Muscle of leg (tissue), 11 donors: ENCODE measurements around the gene NEIL3. TPM values are rescaled to one million over a fixed set of nuclear protein-coding genes. Genes with fewer than 3 reads are reported as not detected.

Experiments used
- DNase-seq: peaks from one replicate; pipeline ENCODE4 v3.0.0; 2013
- H3K27ac ChIP-seq: one replicate; pipeline ENCODE4 v1.5.1; 2013; ENCODE audit warnings: mild to moderate bottlenecking, low read length, control low read depth
- H3K27me3 ChIP-seq: one replicate; pipeline ENCODE4 v1.6.1; 2013; ENCODE audit warnings: low read length; ENCODE audit not compliant: control insufficient read depth, insufficient read depth
- H3K36me3 ChIP-seq: one replicate; pipeline ENCODE4 v1.6.1; 2013; ENCODE audit warnings: low read length; ENCODE audit not compliant: control insufficient read depth, insufficient read depth
- H3K4me1 ChIP-seq: one replicate; pipeline ENCODE4 v1.6.1; 2013; ENCODE audit warnings: low read length; ENCODE audit not compliant: control insufficient read depth, insufficient read depth
- H3K4me3 ChIP-seq: one replicate; pipeline ENCODE4 v1.5.1; 2013; ENCODE audit warnings: low read length, control low read depth
- H3K9me3 ChIP-seq: replicated peaks from 2 replicates; pipeline ENCODE4 v1.6.1; 2013; ENCODE audit warnings: low read depth, low read length; ENCODE audit not compliant: control insufficient read depth
- WGBS: methylation state at CpG from one replicate; pipeline ENCODE4 v1.1.5; 2013; ENCODE audit warnings: missing lambda C conversion rate; ENCODE audit not compliant: insufficient coverage; 5-methylcytosine and 5-hydroxymethylcytosine counted together
- polyA plus RNA-seq, 8 donors: library from polyadenylated mRNA; unstranded; fragments of 120-200 nt; gene quantifications; one replicate each; pipeline versions ENCODE4 v1.2.1 to v1.2.3, GENCODE V29; 2013; ENCODE audit warnings: inconsistent platforms in 1 of 8, low replicate concordance in 1 of 8; ENCODE audit not compliant: insufficient read length in 8 of 8, insufficient read depth in 1 of 8
- total RNA-seq: library from RNA; stranded (reverse); fragments of 120-200 nt; gene quantifications from one replicate; pipeline ENCODE4 v1.2.4, GENCODE V29; 2013

The NEIL3 gene
- total and polyA plus RNA-seq, 9 donors, result 2.7 to 4.0 (median 3.5) TPM

DNA sequence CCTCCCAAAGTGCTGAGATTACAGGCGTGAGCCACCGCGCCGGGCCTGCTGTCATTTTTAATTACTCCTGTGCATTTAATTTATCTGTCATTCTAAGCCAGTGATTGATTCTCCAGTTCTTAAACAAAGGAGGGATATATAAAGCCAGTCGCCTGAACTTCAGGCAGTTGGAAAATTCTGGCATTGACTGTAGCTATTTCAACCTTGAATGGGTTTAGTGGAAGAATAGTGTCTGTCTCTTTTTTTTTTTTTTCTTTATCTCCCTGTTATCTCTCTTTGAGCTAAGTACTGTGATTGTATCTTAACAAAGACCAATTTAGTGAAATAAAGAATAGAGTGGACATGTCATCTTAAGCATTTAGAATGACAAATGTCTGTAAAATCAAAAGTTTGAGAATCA lies 11.0 kb downstream of the NEIL3 start:
- DNase-seq, result no peak
- Histone ChIP-seq H3K9me3 (no peaks in the 10 kb centered on the region), H3K36me3 (no peaks in the 10 kb centered on the region), H3K4me3 (no peak overlapping the region), H3K27ac (no peak overlapping the region), H3K27me3 (no peaks in the 10 kb centered on the region), H3K4me1 (no peaks in the 10 kb centered on the region)
- no CpG with 5 or more reads among the region's 5 CpGs for WGBS

DNA sequence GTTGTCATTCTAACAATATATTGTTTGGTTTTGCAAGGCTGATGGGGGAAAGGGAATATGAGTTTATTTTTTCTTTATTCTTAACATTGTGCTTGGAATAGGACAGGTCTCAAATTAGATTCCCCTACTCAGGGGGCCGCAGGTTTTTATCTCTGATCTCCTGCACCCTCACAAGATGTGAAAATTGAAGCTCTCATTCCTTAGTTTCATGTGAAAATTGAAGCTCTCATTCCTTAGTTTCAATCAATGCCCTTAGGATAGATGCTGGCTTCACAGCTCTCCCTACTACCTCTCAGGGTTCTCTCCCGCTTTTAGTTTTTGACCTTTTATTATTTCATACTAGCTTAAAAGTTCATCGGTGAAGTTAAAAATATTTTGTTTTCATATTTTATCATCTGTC lies 12.0 kb downstream of the NEIL3 start:
- no peak for DNase-seq
- Histone ChIP-seq H3K4me1 (no peaks in the 10 kb centered on the region), H3K4me3 (no peak overlapping the region), H3K27me3 (no peaks in the 10 kb centered on the region), H3K36me3 (no peaks in the 10 kb centered on the region), H3K27ac (no peak overlapping the region), H3K9me3 (no peaks in the 10 kb centered on the region)
- WGBS, result no CpG with 5 or more reads among the region's 3 CpGs

DNA sequence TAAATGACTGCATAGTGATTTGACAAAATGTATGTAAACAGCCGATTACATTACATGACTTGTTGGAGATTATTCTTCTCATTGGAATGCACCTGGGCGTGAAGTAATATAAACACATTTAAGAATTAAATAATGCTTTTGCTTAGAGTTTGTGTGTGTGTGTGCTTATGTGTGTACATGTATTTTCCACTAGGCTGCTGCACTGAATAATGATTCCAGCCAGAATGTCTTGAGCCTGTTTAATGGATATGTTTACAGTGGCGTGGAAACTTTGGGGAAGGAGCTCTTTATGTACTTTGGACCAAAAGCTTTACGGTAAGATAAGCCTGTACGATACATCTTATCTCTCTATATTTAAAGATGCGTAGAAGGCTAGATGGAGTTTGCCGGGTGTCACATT lies 12.6 kb downstream of the NEIL3 start:
- no CpG with 5 or more reads among the region's 7 CpGs for WGBS
- Histone ChIP-seq H3K4me3 (no peak overlapping the region), H3K27me3 (no peaks in the 10 kb centered on the region)

DNA sequence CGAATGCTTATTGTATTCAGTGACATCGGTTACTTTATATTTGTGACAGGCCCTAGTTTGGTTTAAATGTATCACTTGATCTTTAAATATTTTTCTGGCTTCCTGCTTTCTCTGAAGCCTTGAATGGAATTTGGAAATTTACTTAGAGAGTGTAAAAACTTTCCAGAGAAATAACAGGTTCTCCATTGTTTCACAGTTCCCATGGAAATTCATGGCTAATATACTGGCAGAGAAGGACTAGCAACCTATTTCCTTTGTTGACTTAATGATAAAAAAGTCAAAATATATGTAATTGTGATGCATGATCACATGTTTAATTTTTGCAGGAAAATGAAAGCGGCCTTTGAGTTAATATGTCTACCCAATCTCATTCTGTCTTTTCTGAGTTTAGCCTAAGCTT lies 13.2 kb downstream of the NEIL3 start:
- Histone ChIP-seq H3K4me3 (no peak overlapping the region), H3K36me3 (no peaks in the 10 kb centered on the region), H3K27ac (peak overlapping the region; percentile 47), H3K4me1 (no peaks in the 10 kb centered on the region), H3K27me3 (no peaks in the 10 kb centered on the region), H3K9me3 (no peaks in the 10 kb centered on the region)
- DNase-seq, result peak; percentile 63
- WGBS, result no CpG with 5 or more reads among the region's 3 CpGs

More for the DNA sequence above, 12.6 kb downstream of the NEIL3 start:
- H3K4me1 ChIP-seq, result no peaks in the 10 kb centered on the region
- H3K9me3 ChIP-seq, result no peaks in the 10 kb centered on the region
- peak overlapping the region; percentile 47 for H3K27ac ChIP-seq
- H3K36me3 ChIP-seq, result no peaks in the 10 kb centered on the region
- DNase-seq, result peak; percentile 43

DNA sequence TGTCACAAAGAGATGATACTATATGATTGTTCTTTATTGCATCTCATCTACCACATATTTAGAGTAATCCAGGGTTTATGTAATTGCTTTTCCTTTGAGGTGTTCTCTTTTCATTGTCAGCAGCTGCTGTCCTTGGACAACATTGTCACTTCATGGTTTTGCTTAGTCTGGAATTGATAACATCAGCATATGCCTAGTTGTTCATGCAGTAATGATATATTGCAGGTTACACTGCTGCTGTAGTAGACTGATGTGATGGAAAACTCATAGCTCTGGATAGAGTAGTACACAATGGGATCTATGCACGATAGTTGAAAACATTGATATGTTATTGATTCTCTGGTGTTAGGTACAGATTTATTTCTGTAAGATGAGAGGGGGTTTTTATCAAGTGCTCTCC lies 13.7 kb downstream of the NEIL3 start:
- Histone ChIP-seq H3K27me3 (no peaks in the 10 kb centered on the region), H3K9me3 (no peaks in the 10 kb centered on the region), H3K36me3 (no peaks in the 10 kb centered on the region), H3K4me1 (no peaks in the 10 kb centered on the region), H3K27ac (no peak overlapping the region), H3K4me3 (no peak overlapping the region)
- 86% methylated on average over 1 of the region's 1 CpG for WGBS
- DNase-seq, result no peak

DNA sequence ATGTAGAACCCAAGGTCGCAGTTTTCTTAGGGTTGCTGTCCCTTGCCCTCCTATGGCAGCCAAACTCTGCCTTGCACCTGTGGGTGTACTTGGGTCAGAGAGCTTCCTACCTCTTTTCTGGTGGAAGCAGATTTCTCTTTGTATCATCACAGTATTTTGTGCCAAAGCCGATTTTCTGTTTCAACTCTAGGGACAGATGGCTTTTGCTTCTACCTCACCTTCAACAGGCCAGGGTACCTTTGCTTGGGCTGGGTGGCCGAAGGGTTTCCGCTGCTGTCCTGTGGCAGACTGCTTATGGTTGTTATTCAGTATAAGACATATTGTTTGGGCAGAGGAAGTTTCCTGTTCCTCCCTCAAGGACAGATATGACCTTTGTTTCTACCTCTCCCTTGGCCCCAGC lies 22.4 kb downstream of the NEIL3 start:
- no peak overlapping the region for H3K27ac ChIP-seq
- 100% methylated on average over 1 of the region's 4 CpGs for WGBS
- no peaks in the 10 kb centered on the region for H3K9me3 ChIP-seq
- H3K36me3 ChIP-seq, result no peaks in the 10 kb centered on the region
- no peaks in the 10 kb centered on the region for H3K4me1 ChIP-seq
- no peaks in the 10 kb centered on the region for H3K27me3 ChIP-seq
- no peak overlapping the region for H3K4me3 ChIP-seq
- no peak for DNase-seq

DNA sequence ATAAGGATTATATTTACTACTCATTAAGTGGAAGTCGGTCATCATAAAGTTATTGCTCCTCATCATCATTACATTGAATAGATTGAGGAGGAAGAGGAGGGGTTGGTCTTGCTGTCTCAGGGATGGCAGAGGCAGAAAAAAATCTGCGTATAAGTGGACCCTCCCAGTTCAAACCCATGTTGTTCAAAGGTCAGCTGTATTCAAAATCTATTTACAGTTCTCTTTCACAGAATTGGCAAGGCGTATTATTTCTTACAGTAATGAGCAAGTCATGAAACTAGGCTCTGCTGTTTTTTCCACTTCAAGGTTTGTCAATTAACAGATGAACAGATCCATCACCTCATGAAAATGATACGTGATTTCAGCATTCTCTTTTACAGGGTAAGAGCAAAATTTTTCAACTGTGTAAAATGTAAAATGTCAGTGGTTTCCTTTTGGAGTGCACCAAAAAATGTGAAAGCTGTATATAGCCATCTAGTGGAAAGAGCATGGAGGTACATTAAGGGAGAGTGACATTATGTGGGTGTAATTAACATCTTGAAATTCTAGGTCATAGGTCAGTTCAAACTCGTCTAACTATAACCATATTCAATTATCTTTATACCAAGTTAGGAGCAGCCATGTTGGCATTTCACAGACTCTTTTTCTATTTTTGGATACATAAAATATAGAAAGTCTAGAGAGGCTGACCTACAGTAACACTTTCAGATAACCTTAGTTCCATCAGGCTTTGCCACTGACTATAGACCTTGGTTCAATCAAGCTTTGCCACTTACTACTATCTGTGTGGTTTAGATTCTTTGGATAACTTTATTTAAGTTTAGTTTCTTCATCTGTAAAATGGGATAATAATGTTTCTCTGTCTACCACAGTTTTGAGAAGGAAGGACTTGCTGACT lies 30.1 kb downstream of the NEIL3 start:
- peak; percentile 44 for DNase-seq
- no peak overlapping the region for H3K27ac ChIP-seq
- H3K27me3 ChIP-seq, result no peaks in the 10 kb centered on the region
- H3K4me3 ChIP-seq, result no peak overlapping the region
- H3K36me3 ChIP-seq, result no peaks in the 10 kb centered on the region
- H3K9me3 ChIP-seq, result no peaks in the 10 kb centered on the region
- WGBS, result 100% methylated on average over 1 of the region's 5 CpGs
- no peaks in the 10 kb centered on the region for H3K4me1 ChIP-seq

DNA sequence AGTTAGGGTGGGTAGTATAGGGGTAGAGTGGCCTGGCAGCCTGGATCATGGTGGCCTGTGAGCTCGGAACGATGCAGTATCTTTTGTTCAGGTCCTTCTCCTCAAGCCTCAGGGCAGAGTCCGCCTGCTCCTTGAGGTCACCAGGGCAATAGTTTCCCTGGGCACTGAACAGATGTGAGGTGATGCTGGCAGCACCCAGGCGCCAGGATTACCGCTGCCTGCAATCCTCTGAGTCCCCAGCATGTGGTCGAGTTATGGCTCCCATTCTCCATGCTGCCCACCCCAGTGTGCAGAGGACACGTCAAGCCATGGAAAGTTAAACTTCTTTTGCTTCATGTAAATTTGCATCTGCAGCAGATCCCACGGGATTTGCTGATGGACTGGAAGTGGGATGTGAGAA lies 38.7 kb downstream of the NEIL3 start:
- Histone ChIP-seq H3K9me3 (no peaks in the 10 kb centered on the region), H3K27ac (no peak overlapping the region), H3K36me3 (peaks cover 3% of the 10 kb centered on the region), H3K27me3 (no peaks in the 10 kb centered on the region), H3K4me1 (no peaks in the 10 kb centered on the region), H3K4me3 (no peak overlapping the region)
- DNase-seq, result no peak
- 97% methylated on average over 7 of the region's 8 CpGs for WGBS

DNA sequence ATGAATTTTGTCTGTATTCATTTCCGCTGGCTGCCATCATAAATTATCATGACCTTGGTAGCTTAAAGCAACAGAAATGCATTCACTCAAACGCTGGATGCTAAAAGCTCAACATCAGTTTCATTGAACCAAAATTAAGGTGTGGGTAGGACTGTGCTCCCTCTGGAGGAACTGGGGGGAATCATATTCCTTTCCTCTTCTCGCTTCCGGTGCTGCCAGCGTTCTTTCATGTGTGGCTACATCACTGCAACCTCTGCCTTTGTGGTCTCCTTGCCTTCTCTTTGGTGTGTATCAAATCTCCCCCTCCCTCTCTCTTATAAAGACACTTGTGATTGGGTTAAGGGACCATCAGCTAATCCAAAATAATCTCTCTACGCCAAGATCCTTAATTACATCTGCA lies 39.5 kb downstream of the NEIL3 start:
- WGBS, result 71% methylated on average over 1 of the region's 6 CpGs
- peaks cover 3% of the 10 kb centered on the region for H3K36me3 ChIP-seq

DNA sequence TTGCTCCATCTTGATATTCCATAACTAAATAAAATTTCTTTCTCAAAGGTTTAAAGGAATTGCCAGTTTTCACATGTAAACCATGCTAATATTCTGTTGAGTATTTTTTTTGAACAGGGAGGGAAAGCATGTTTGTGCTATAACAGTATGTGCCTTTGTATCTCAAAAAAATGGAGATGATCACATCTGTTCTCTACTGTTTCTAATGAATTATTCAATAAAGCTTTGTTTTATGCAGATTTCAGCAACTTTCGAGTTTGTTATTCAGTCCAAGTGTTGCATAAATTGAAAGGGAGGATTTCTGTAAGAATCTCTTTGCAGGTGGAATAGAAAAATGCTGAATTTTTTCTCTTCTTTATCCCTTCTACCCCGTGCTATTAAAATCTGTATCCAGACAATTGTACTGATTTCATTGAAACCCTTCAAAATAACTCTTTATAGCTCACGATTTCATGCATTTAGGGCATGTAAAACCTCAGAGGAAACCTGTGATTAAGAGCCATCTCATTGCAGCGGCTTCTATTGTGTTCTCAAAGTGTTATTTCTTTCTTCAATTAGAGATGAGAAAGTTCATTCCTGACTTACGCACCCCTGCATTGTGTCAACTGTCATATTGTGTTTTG lies 42.1 kb downstream of the NEIL3 start:
- H3K9me3 ChIP-seq, result no peaks in the 10 kb centered on the region
- peaks cover under 1% of the 10 kb centered on the region for H3K36me3 ChIP-seq
- H3K4me1 ChIP-seq, result no peaks in the 10 kb centered on the region
- no peak for DNase-seq
- no peak overlapping the region for H3K27ac ChIP-seq
- WGBS, result no CpG with 5 or more reads among the region's 5 CpGs
- H3K4me3 ChIP-seq, result no peak overlapping the region
- no peaks in the 10 kb centered on the region for H3K27me3 ChIP-seq

More for the DNA sequence above, 39.5 kb downstream of the NEIL3 start:
- Histone ChIP-seq H3K27ac (no peak overlapping the region), H3K9me3 (no peaks in the 10 kb centered on the region), H3K4me1 (no peaks in the 10 kb centered on the region), H3K27me3 (no peaks in the 10 kb centered on the region), H3K4me3 (no peak overlapping the region)
- no peak for DNase-seq
